H9 (cell line): Measurements from ENCODE around the gene FUT1. TPM values are rescaled to one million over a fixed set of nuclear protein-coding genes. Genes with fewer than 3 reads are reported as not detected.

Source experiments
- DNase-seq: peaks from one replicate; pipeline ENCODE4 v3.0.0-alpha.2; 2017
- H2AFZ ChIP-seq: one replicate; pipeline ENCODE4 v1.6.1; 2013; ENCODE audit warnings: mild to moderate bottlenecking, low read length, control low read depth, moderate library complexity
- H2AK5ac ChIP-seq: 2 replicates; pipeline ENCODE4 v1.6.1; 2013; ENCODE audit warnings: low read length, control low read depth, mixed read lengths; ENCODE audit not compliant: insufficient read length
- H2BK120ac ChIP-seq: one replicate; pipeline ENCODE4 v1.6.1; 2013; ENCODE audit warnings: low read depth, mild to moderate bottlenecking, low read length, control low read depth, inconsistent platforms; ENCODE audit not compliant: poor library complexity, severe bottlenecking
- H2BK12ac ChIP-seq: 2 replicates; pipeline ENCODE4 v1.6.1; 2013; ENCODE audit warnings: low read length, control low read depth, mixed read lengths, low read depth; ENCODE audit not compliant: insufficient read length
- H2BK15ac ChIP-seq: 2 replicates; pipeline ENCODE4 v1.6.1; 2013; ENCODE audit warnings: low read depth, low read length, control low read depth
- H2BK20ac ChIP-seq: one replicate; pipeline ENCODE4 v1.6.1; 2013; ENCODE audit warnings: low read depth, mild to moderate bottlenecking, low read length, control low read depth, inconsistent platforms; ENCODE audit not compliant: poor library complexity, severe bottlenecking
- H2BK5ac ChIP-seq: 2 replicates; pipeline ENCODE4 v1.6.1; 2013; ENCODE audit warnings: low read length, control low read depth, mixed read lengths; ENCODE audit not compliant: insufficient read length
- H3K14ac ChIP-seq: 2 replicates; pipeline ENCODE4 v1.6.1; 2013; ENCODE audit warnings: low read length, control low read depth; ENCODE audit not compliant: insufficient read depth
- H3K18ac ChIP-seq: 2 replicates; pipeline ENCODE4 v1.6.1; 2013; ENCODE audit warnings: low read depth, mild to moderate bottlenecking, mixed read lengths, low read length, control low read depth; ENCODE audit not compliant: insufficient read length
- H3K23ac ChIP-seq: 2 replicates; pipeline ENCODE4 v1.6.1; 2013; ENCODE audit warnings: low read length, control low read depth, mixed read lengths, low read depth; ENCODE audit not compliant: insufficient read length
- H3K23me2 ChIP-seq: 2 replicates; pipeline ENCODE4 v1.6.1; 2013; ENCODE audit warnings: low read depth, mild to moderate bottlenecking, mixed read lengths, low read length, control low read depth; ENCODE audit not compliant: insufficient read length, poor library complexity, severe bottlenecking
- H3K27ac ChIP-seq: 2 replicates; pipeline ENCODE4 v1.5.1; 2013; ENCODE audit warnings: low read length, control low read depth, mixed read lengths, low read depth; ENCODE audit not compliant: insufficient read length
- H3K27me3 ChIP-seq: 2 replicates; pipeline ENCODE4 v1.6.1; 2013; ENCODE audit warnings: low read length, control low read depth, inconsistent platforms; ENCODE audit not compliant: insufficient read depth
- H3K4ac ChIP-seq: 2 replicates; pipeline ENCODE4 v1.6.1; 2013; ENCODE audit warnings: low read depth, mild to moderate bottlenecking, control low read depth, inconsistent platforms, low read length, moderate library complexity
- H3K4me1 ChIP-seq: 2 replicates; pipeline ENCODE4 v1.6.1; 2013; ENCODE audit warnings: low read length, control low read depth, inconsistent platforms; ENCODE audit not compliant: insufficient read depth
- H3K4me2 ChIP-seq: 2 replicates; pipeline ENCODE4 v1.6.1; 2013; ENCODE audit warnings: low read length, control low read depth, mixed read lengths; ENCODE audit not compliant: insufficient read length, insufficient read depth
- H3K56ac ChIP-seq: 2 replicates; pipeline ENCODE4 v1.6.1; 2013; ENCODE audit warnings: low read depth, mild to moderate bottlenecking, mixed read lengths, low read length, control low read depth; ENCODE audit not compliant: insufficient read length
- H3K79me1 ChIP-seq: 2 replicates; pipeline ENCODE4 v1.6.1; 2013; ENCODE audit warnings: low read depth, mild to moderate bottlenecking, moderate library complexity, low read length, control low read depth, inconsistent platforms; ENCODE audit not compliant: insufficient read depth, poor library complexity, severe bottlenecking
- H3K79me2 ChIP-seq: 2 replicates; pipeline ENCODE4 v1.6.1; 2013; ENCODE audit warnings: low read length, control low read depth, inconsistent platforms; ENCODE audit not compliant: insufficient read depth
- H3K9ac ChIP-seq: 2 replicates; pipeline ENCODE4 v1.6.1; 2013; ENCODE audit warnings: low read length, control low read depth, mixed read lengths; ENCODE audit not compliant: insufficient read length; ENCODE audit errors: extremely low read depth
- H3K9me3 ChIP-seq: one replicate; pipeline ENCODE4 v1.6.1; 2013; ENCODE audit warnings: low read depth, low read length, inconsistent platforms; ENCODE audit not compliant: control insufficient read depth
- H3T11ph ChIP-seq: one replicate; pipeline ENCODE4 v1.6.1; 2013; ENCODE audit warnings: mild to moderate bottlenecking, low read length, control low read depth, inconsistent platforms
- H4K20me1 ChIP-seq: one replicate; pipeline ENCODE4 v1.6.1; 2013; ENCODE audit not compliant: control insufficient read depth, insufficient read length, insufficient read depth
- H4K5ac ChIP-seq: 2 replicates; pipeline ENCODE4 v1.6.1; 2013; ENCODE audit warnings: low read depth, mild to moderate bottlenecking, mixed read lengths, low read length, control low read depth; ENCODE audit not compliant: insufficient read length
- H4K8ac ChIP-seq: replicated peaks from 2 replicates; pipeline ENCODE4 v1.6.1; 2013; ENCODE audit warnings: low read length, control low read depth, mixed read lengths, low read depth; ENCODE audit not compliant: insufficient read length
- H4K91ac ChIP-seq: 2 replicates; pipeline ENCODE4 v1.6.1; 2013; ENCODE audit warnings: low read depth, mild to moderate bottlenecking, moderate library complexity, mixed read lengths, low read length, control low read depth; ENCODE audit not compliant: insufficient read length
- H3K27ac Mint-ChIP-seq, 3 experiments: 2 replicates in 2 of 3; 3 replicates in 1 of 3; pipeline ENCODE4 v1.8.0; 2020 to 2021; ENCODE audit warnings: mixed read lengths in 3 of 3, mild to moderate bottlenecking in 1 of 3, moderate library complexity in 1 of 3
- H3K27me3 Mint-ChIP-seq: 2 replicates; pipeline ENCODE4 v1.8.0; 2021; ENCODE audit warnings: low read depth, mild to moderate bottlenecking, moderate library complexity, mixed read lengths
- H3K36me3 Mint-ChIP-seq, 3 experiments: 2 replicates in 2 of 3; 3 replicates in 1 of 3; pipeline ENCODE4 v1.8.0; 2020 to 2021; ENCODE audit warnings: low read depth in 3 of 3, mixed read lengths in 3 of 3; ENCODE audit not compliant: insufficient read depth in 1 of 3
- H3K4me1 Mint-ChIP-seq, 2 experiments: 2 replicates each; pipeline ENCODE4 v1.8.0; 2020; ENCODE audit warnings: mixed read lengths in 2 of 2
- H3K4me3 Mint-ChIP-seq, 2 experiments: 2 replicates in 1 of 2; 3 replicates in 1 of 2; pipeline ENCODE4 v1.8.0; 2020 to 2021; ENCODE audit warnings: mild to moderate bottlenecking in 2 of 2, mixed read lengths in 2 of 2, moderate library complexity in 1 of 2
- H3K9me3 Mint-ChIP-seq, 2 experiments: 2 replicates in 1 of 2; 3 replicates in 1 of 2; pipeline ENCODE4 v1.8.0; 2020; ENCODE audit warnings: mild to moderate bottlenecking in 2 of 2, mixed read lengths in 2 of 2, moderate library complexity in 1 of 2
- CTCF ChIP-seq: fragments of 200-600 bp; sonication (generic); conservative IDR thresholded peaks from 3 replicates; pipeline ENCODE4 v1.8.0; 2021; ENCODE audit warnings: antibody characterized with exemption, mild to moderate bottlenecking
- WGBS: extraction: QIAGEN DNeasy Blood & Tissue Kit; methylation state at CpG from one replicate; pipeline ENCODE4 v1.1.7; 2013; ENCODE audit warnings: missing lambda C conversion rate, low lambda C conversion rate, mixed read lengths; ENCODE audit not compliant: insufficient read length; ENCODE audit errors: extremely low coverage; 5-methylcytosine and 5-hydroxymethylcytosine counted together
- total RNA-seq: library from RNA; stranded (reverse); gene quantifications from 2 replicates; pipeline ENCODE4 v1.2.1, GENCODE V29; 2021

Gene FUT1
- total RNA-seq, 1 experiment from 2014 or later: 16.1 TPM

- no peaks in the 10 kb centered on the region; a peak in 1 of 7 replicates for H3K36me3 Mint-ChIP-seq
- Histone ChIP-seq H3K4me1 (peaks cover 6% of the 10 kb centered on the region; the same call in 1 of the 2 replicates), H3K79me1 (no peaks in the 10 kb centered on the region), H3K18ac (no peak overlapping the region), H3K9ac (no peak overlapping the region), H3K27ac (no peak overlapping the region), H2BK15ac (no peak overlapping the region), H3K79me2 (no peaks in the 10 kb centered on the region), H3K9me3 (no peaks in the 10 kb centered on the region), H3K56ac (no peak overlapping the region), H2AFZ (no peak overlapping the region), H3K4me2 (no peak overlapping the region), H4K20me1 (no peaks in the 10 kb centered on the region), H2AK5ac (no peak overlapping the region), H2BK120ac (no peak overlapping the region), H2BK20ac (no peak overlapping the region), H3T11ph (no peak overlapping the region), H3K27me3 (no peaks in the 10 kb centered on the region), H3K14ac (no peak overlapping the region), H4K91ac (no peak overlapping the region), H3K23ac (no peak overlapping the region), H4K5ac (no peak overlapping the region), H3K4ac (no peak overlapping the region), H4K8ac (no peak overlapping the region), H2BK5ac (no peak overlapping the region), H2BK12ac (no peak overlapping the region), H3K23me2 (no peaks in the 10 kb centered on the region)
- peak overlapping the region in 1 of 3 experiments; percentile 59; a peak in 1 of 7 replicates for H3K27ac Mint-ChIP-seq
- DNase-seq: no peak
- no CpG with 5 or more reads among the region's 2 CpGs for WGBS
- 0 out of 5 replicates have a peak, but pooled peaks cover 0 to 2% of the 10 kb centered on the region in 2 experiments for H3K9me3 Mint-ChIP-seq
- H3K27me3 Mint-ChIP-seq: no peaks in the 10 kb centered on the region; the same call in none of the 2 replicates
- TF ChIP-seq CTCF: no peak
- H3K4me3 Mint-ChIP-seq: peak overlapping the region; percentile 91 to 95
- H3K4me1 Mint-ChIP-seq: peaks cover 19 to 20% of the 10 kb centered on the region in 2 experiments
These were observed 43.2 kb upstream of the FUT1 start for GRCh38 chr19:48795685-48796070.
